HG02870 (cell line): ENCODE results near the gene SAPCD1.

Experiments used
- ATAC-seq: cut with Tn5 transposase; IDR thresholded peaks from one replicate; pipeline ENCODE4 v1.9.1; 2021; ENCODE audit warnings: mild to moderate bottlenecking, moderate library complexity; ENCODE audit not compliant: unreplicated experiment

The SAPCD1 gene

GRCh38 chr6:31728767-31729514, 33.5 kb upstream of the SAPCD1 start, which contains the start of gene DDAH2:
Gene DDAH2 (minus strand): TSS chr6:31729299. CDS start chr6:31729161, 138 bp downstream.
- no peak for ATAC-seq

DNA sequence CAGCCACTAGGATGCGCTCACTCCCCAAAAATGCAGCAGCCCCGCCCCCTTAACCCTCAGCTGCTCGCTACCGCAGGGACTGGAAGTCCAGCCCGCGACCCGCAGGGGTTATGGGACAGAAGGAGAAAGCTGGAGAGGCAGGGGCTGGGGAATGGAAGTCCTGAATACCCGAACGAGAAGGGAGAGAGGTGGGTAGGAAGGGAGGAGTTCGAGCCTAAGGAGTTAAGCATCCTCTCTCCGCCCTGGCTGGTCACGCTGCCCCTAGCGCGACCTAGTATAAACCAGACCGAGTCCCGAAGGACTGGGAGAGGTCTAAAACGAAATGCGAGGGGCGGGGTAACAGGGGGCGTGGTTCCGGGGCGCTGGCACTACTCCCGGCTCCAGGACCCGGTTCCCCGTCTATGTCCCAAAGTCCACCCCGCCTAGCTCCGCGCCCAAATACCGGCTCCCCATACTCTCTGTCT, 32.9 kb upstream of the SAPCD1 start:
- ATAC-seq: no peak

DNA sequence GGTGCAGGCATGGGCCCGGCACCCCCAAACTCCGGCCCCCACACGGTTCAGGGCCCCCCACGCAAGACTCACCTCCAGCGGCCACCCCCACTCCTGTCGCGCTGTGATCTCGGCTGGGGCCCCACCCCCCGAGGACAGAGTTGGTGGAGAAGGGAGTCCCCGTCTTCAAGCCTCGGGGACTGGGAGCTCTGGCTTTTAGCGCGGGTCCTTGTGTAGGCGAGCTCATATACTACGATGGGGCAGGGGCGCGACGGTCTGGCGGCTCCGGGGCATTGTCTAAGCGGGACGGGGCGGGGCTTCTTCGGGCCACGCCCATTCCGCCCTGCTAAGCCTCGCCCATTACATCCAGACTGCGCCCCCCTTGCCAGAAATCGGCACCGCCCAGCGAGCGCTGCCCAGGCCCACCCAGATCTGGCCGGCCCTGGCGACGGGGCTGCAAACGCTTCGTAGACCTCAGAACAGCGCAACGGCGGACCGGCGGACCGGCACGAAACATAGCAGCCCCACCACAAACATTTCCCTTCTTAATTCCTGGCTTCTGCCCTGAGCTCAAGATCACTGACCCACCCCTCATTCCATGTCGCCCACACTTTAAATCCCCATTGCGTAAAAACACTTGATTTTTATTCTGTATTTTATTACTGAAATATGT, 32.4 kb upstream of the SAPCD1 start:
- no peak for ATAC-seq

- no peak for ATAC-seq
These were observed 31.8 kb upstream of the SAPCD1 start for GRCh38 chr6:31730631-31731086.

GRCh38 chr6:31732029-31732428, 30.4 kb upstream of the SAPCD1 start:
- ATAC-seq: no peak

DNA sequence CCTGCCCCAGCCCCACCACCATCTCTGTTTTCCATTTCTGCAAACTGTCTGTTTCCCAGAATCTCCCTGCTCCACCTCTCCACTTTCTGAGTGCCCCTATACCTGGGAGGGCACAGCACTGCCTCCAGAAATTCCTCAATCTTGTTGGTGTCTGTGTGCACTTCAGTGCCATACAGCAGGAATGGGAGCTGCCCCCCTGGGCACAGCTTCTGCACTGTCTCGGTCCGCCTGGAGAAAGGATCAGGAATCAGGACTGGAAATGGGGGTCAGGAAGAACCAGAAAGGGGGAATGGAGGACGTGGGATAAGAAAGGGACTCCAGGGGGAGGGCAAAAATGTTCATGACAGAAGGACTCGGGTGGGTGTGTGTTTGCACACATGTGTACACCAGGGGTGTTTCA, 28.7 kb upstream of the SAPCD1 start:
- no peak for ATAC-seq

GRCh38 chr6:31734247-31734820, 28.1 kb upstream of the SAPCD1 start:
- no peak for ATAC-seq

GRCh38 chr6:31734821-31735406, 27.5 kb upstream of the SAPCD1 start:
- no peak for ATAC-seq

- ATAC-seq: no peak
These were observed 26.3 kb upstream of the SAPCD1 start, which contains the start of gene CLIC1 for GRCh38 chr6:31736021-31736767. Gene CLIC1 (minus strand): TSS chr6:31736530. CDS start chr6:31736300, 230 bp downstream.

DNA sequence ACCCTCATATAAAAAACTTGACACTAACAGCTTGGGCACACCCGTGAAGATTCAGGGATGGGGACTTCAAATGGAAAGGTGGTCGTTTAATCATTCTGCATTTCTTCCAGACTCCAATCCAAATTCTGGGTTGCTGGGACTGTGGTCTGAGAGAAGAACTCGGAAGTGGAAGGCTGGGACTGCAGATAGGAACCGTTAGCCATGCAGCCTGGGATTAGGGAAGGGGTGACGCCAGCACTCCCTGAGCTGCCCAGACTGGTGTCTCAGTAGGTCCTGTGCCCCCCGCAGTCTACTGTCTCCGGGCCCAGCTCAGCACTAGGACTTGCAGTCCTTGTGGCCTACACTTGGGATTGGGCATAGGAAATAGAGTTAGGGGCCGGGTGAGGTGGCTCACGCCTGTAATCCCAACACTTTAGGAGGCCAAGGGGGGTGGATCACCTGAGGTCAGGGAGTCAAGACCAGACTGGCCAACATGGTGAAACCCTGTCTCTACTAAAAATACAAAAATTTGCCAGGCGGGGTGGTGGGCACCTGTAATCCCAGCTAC, 25.6 kb upstream of the SAPCD1 start:
- ATAC-seq: no peak

GRCh38 chr6:31737315-31737990, 25.0 kb upstream of the SAPCD1 start:
- ATAC-seq: no peak

GRCh38 chr6:31737991-31738979, 24.2 kb upstream of the SAPCD1 start:
- no peak for ATAC-seq

GRCh38 chr6:31739639-31740396, 22.6 kb upstream of the SAPCD1 start, which contains the start of gene MSH5:
Gene MSH5 (plus strand): TSS chr6:31740005. CDS start chr6:31740467, 462 bp downstream.
- peak; percentile 72 for ATAC-seq

GRCh38 chr6:31740397-31741223, 21.8 kb upstream of the SAPCD1 start:
- ATAC-seq: no peak

DNA sequence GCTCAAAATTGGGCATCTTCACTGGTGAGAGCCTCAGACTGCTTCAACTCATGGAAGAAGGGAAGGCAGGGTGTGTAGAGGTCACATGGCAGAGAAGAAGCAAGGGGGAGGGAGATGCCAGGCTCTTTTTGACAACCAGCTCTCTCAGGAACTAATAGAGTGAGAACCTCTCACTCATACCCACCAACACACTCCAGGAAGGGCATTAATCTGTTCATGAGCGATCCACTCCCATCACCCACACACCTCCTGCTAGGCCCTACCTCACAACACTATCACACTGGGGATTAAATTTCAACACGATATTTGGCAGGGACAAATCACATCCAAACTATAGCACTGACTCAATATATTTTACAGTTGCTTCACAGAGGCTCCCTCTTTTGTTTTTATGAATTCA, 20.6 kb upstream of the SAPCD1 start:
- no peak for ATAC-seq

- ATAC-seq: no peak
These were observed 19.6 kb upstream of the SAPCD1 start for GRCh38 chr6:31742894-31743293.

GRCh38 chr6:31744422-31744821, 18.0 kb upstream of the SAPCD1 start:
- ATAC-seq: no peak
